HuH-7 (cell line): Measurements from ENCODE around the gene ABCC1.
"Not testable (repeated sequence)": the region's sequence is repeated elsewhere in the genome, so short reads cannot be mapped to it uniquely, and the experiment has no call there.

Experiments
- DNase-seq: peaks from one replicate; pipeline ENCODE4 v3.0.0; 2011; ENCODE audit warnings: low spot score

Gene ABCC1

DNA sequence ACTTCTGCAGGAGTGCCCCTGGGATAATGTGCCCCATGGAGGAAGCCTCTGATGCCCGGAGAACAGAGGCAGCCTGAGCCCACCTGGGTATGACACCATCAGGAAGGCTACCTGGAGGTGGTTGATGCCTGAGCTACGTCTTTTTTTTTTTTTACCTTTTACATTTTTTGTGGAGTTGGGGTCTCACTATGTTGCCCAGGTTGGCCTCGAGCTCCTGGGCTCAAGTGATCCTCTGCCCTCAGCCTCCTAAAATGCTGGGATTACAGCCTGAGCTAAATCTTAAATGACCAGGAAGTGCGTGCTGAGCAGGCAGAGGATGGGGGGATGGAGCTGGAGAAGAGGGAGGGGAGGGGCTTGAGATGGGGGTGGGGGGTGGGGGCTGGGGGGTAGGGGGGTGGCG, 241.1 kb downstream of the ABCC1 start:
- no peak for DNase-seq

DNA sequence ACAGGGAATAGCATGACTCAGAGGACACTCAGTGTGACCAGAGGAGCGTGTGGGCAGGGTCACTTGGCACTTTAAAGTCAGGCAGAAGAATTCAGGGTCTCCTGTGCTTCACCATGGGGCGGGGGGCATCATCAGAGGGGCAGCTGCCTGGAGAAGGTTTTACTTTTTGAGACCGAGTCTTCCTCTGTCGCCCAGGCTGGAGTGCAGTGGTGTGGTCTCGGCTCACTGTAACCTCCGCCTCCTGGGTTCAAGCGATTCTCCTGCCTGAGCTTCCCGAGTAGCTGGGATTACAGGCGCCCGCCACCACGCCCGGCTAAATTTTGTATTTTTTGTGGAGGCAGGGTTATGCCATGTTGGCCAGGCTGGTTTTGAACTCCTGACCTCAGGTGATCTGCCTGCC, 241.6 kb downstream of the ABCC1 start:
- DNase-seq = not testable (repeated sequence)

DNA sequence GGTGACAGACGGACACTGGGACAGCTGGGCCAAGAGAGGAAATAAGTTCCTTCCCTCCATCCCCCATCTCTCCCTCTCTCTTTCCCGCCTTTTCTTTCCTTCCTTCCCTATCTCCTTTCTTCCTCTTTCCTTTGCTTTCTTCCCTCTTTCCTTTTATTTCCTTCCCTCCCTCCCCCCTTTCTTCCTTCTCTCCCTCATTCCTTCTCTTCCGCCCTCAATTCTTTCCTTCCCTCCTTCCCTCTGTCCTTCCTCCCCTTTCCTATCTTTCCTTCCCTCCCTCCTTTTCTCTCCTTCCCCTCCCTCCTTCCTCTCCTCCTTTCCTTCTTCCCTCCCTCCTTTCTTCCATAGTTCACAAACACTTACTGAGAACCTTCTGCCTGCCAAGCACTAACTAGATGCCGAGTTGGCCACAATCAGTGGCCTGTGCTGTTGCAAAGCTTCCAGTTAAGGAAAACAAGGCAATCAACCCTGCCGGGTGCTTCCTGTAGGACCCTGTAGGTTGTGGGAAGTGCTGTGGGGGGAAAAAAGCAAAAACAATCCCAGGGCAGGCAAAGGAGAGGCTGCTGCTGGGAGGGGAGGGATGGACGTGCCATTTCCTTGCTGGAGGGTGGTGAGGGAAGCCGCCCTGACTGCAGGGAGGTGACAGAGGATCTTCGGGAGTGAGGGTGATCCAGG, 242.2 kb downstream of the ABCC1 start:
- no peak for DNase-seq
